ENCODE data around the gene TEX54.
A peak's percentile ranks its signal among the peaks of the same experiment; 100 is the strongest.
"Not testable (repeated sequence)": the region's sequence is repeated elsewhere in the genome, so short reads cannot be mapped to it uniquely, and the experiment has no call there.

TEX54 gene

DNA sequence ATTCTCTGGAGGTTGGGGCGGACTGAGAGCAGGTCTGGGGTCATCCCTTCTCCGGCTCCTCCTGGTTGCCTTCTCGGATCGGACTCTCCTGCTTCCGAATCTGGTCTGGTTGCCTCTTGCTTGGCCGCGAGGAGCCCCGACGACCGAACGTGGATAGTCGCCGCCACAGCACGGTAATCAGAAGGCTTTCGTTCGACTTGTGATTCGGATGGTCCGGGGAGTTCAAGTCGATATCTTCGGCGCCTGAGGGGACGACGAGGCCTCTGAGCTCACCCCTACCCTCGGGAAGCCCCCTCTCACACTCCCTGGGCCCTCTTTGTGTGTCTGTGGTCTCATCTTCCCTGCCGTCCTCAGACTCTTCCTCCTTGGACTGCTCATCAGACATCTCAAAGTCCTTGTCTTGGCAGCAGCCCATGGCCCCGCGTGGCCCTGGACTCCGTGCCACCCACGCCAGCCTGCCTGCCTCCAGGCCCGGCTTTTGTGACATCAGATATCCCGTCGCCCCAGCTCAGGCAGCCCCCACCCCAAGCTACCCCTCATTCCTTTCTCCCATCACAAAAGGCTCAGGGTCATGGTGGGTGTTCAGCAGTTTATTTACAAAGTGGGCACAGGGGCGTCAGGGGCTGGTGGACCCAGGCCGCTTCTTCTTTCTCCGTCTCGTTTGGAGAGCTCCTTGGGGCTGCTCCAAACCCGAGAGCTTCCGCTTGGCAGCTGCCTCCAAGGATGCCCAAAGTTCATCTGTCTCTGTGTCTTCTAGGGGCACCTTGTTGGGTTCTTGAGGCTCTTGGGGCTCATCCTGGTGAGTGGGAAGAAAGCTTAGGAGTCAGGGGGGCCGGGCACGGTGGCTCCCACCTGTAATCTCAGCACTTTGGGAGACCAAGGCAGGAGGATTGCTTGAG is at the start of gene TEX54:
TSS of gene TEX54 (minus strand) at position 506 of the 899 bp plus-strand sequence.
- DNase-seq (ENCODE audit: low read depth, low spot score): no peak

DNA sequence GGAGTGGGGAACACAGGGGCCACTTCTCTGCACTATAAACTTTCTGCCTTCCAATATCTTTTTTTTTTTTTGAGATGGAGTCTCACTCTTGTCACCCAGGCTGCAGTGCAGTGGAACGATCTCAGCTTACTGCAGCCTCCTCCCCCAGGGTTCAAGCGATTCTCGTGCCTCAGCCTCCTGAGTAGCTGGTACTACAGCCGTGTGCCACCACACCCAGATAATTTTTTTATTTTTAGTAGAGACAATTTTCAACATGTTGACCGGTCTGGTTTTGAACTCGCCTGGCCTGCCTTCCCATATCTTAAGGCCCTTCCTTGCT is 49.7 kb upstream of the TEX54 start:
- DNase-seq (ENCODE audit: low read depth, low spot score): no peak

DNA sequence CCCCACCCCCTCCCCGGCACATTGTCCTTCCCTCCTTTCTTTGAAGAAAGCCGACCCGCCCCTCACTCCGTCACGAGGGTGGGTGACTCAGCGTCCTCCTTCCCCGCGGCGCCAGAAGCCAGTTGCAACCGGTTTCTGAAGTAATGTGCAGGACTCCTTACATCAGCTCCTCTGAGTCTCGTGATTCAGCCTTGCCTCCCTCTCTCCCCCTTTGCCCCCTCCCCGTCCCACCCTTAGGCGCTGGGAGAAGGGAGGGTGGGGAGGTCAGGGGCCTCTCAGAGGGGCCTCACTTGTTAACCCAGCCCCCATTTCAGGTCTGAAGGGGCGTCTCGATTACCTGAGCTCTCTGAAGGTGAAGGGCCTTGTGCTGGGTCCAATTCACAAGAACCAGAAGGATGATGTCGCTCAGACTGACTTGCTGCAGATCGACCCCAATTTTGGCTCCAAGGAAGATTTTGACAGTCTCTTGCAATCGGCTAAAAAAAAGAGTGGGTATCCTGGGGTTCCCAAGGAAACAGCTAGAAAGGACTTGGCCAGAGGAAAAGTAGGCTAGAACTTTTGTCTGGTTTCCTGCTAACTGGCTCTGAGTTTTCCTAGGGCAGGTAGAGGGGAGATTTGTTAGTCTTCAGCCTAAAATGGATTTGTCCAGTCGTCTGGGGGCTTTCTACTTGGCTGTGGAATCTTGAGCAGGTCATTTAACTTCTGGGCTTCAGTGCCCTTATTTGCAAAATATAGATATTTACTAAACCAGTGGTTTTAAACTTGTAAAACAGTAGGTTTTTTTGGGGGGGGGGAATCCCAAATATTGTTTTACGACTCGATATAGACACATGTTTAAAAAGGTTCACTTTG is 49.2 kb upstream of the TEX54 start:
- peak; percentile 90 for DNase-seq (ENCODE audit: low read depth, low spot score)

DNA sequence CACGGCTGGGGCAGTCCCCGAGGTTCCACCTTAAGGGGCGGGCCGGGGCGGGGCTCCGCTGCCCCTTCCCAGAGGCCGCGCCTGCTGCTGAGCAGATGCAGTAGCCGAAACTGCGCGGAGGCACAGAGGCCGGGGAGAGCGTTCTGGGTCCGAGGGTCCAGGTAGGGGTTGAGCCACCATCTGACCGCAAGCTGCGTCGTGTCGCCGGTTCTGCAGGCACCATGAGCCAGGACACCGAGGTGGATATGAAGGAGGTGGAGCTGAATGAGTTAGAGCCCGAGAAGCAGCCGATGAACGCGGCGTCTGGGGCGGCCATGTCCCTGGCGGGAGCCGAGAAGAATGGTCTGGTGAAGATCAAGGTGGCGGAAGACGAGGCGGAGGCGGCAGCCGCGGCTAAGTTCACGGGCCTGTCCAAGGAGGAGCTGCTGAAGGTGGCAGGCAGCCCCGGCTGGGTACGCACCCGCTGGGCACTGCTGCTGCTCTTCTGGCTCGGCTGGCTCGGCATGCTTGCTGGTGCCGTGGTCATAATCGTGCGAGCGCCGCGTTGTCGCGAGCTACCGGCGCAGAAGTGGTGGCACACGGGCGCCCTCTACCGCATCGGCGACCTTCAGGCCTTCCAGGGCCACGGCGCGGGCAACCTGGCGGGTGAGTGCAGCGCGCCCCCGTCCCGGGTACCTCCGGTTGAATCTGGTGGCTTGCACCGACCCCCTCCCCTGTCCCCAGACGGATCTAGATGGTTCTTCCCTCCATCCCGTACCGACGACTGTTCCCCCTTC is 48.4 kb upstream of the TEX54 start, which contains the start of gene SLC3A2:
TSS of gene SLC3A2 (plus strand) at position 94 of the 776 bp plus-strand sequence. CDS start at position 222, 128 bp downstream.
- DNase-seq (ENCODE audit: low read depth, low spot score): peak; percentile 69

DNA sequence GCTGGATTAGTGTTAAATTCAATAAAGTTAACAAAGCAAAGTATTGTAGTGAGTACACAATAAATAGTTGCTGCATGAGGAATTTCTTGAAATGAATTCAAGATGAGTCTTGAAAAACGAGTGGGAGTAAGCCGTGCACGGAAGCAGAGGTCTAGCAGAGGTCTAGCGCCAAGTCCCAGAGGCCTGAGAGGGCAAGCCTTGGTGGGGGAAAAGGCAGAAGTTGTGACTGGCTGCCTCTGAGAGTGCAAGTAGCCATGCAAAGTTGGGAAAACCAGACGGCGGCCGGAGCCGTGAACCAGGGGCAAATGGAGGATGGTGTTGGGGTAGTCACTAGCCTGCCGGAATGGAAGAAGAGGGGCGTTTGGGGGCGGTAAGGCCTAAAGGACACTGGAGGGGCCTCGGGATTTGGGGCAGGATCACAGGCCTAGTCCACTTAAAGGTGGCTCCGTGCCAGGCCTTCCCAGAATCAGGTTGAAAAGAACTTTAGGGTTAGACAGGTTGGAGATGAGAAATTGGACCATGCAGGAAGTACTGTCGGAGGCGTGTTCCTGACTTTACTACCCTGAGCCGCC is 47.7 kb upstream of the TEX54 start:
- no peak for DNase-seq (ENCODE audit: low read depth, low spot score)

DNA sequence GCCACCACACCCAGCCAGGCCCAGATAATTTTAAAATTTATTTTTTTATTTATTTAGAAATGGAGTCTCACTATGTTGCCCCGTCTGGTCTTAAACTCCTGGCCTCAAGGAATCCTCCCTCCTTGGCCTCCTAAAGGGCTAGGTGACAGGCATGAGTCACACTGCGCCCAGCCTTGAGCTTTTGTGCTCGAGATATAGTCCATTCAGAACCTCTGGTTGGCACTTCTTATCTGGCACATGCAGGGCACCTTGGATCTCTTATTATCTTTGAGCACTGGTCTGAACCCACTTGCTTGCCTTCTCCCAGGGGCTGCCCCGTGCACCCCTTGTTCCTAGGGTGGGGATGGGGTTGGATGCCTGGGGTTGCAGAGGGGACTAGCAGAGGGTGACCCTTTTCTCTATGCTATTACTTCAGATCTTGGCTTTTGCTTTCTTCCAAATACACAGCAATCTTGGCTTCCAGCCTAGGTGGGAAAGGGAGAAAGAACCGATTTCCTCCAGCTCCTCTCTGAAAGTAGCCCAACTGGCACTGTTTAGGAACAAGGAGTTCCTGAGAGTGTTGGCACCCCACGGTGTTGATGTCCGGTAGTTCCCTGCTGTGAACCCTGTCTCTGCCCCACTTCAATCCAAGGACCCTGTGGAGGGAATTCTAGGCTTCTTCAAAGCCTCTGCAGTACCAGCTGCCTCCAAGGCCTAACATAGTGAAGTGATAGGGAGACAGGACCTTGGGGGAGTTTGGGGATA is 46.8 kb upstream of the TEX54 start:
- no peak for DNase-seq (ENCODE audit: low read depth, low spot score)

DNA sequence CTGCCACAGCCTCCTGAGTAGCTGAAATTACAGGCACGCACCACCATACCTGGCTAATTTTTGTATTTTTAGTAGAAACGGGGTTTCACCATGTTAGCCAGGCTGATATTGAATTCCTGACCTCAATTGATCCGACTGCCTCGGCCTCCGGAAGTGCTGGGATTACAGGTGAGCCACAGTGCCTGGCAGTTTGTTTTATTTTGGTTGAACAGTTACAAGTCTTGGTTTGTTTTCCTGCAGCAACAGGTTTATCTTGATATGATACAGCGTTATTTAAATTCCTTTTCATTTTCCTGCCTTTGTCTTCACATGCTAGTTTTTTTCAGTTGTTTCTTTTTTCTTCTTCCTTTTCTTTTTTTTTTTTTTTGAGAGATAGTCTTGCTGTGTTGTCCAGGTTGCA is 44.1 kb upstream of the TEX54 start:
- DNase-seq (ENCODE audit: low read depth, low spot score): no peak

DNA sequence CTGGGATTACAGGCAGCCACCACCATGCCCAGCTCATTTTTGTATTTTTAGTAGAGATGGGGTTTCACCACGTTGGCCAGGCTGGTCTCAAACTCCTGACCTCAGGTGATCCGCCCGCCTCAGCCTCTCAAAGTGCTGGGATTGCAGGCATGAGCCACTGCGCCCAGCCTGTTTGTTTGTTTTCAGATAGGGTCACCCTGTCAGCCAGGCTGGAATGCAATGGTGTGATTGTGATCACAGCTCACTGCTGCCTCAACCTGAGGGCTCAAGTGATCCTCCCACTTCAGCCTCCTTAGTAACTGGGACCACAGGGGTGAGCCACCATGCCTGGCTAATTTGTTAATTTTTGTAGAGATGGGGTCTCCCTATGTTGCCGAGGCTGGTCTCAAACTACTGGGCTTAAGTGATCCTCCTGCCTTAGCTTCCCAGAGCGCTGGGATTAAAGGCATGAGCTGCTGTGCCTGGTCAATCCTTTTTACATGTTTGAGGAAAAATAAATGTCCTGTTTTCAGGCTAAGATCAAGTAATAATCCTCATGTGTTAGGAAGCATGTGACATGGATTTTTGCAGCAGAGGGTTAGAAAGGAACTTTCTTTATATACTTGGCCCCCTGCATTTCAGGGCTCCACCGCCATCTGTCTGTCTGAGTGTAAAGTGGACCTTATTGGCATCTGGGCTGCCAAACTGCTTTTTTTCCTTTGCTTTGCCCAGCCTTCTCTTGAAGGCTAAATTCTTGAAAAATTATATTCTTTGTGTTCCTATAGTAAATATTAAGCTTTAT is 43.2 kb upstream of the TEX54 start:
- DNase-seq (ENCODE audit: low read depth, low spot score): no peak

DNA sequence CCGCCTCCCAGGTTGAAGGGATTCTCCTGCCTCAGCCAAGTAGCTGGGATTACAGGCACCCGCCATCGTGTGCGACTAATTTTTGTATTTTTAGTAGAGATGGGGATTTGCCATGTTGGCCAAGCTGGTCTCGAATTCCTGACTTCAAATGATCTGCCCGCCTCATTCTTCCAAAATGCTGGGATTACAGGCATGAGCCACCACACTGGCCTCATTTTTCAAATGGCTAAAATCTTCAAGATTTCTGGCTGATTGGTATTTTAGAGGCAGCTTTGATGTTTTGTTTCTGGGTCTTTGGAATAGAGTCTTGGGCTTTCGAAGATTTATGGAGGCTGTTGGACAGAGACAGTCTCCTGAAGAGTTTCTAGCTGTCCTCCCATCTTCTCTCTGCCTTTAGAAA is 42.2 kb upstream of the TEX54 start:
- DNase-seq (ENCODE audit: low read depth, low spot score): no peak

DNA sequence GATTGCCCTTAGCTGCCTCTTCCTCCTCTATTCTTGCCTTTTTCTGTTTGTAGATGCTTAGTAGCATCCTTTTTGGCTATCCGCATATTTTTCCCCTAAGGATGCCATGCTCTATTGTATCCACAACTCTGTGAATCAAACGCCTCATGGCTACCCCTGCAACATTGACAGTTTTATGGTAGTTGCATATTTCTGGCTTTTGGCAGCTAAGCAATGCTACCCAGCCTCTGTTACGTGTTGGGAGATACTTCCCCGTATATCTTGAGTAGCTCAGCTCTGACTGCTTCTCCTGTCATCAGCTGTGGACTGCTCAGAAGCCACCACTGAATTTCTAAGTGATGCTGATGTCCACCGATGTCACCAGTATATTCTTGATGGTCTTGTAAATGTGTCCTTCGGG is 33.0 kb upstream of the TEX54 start:
- DNase-seq (ENCODE audit: low read depth, low spot score): no peak

DNA sequence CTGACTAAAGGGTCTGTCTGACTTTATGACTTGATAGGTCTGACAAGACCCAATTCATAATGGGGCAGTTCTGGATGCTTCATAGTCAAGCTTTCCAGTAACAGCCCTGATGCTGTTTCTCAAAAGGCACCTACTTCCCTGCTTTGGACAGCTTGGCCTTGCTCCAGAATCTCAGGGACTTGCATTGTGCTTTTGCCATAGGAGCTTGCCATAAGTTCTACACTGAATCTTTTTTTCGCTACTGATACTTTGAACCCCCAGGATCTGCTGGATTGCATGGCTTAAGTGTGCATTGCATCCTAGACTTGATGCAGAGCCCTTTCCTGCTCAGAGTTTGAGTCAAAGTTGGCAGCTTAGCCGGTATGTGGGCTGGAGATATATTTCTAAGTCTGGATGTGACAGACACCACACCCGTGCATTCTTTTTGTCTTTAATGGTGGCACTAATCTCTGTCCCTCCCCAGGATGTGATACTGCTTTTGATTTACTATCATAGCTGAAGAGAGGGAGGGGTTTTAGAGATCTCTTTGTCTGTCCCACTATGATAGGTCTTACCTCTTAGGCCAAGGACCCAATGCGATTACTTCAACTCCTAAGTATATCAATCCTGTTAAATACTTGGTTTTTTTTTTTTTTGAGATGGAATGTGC is 31.2 kb upstream of the TEX54 start:
- DNase-seq (ENCODE audit: low read depth, low spot score): no peak

DNA sequence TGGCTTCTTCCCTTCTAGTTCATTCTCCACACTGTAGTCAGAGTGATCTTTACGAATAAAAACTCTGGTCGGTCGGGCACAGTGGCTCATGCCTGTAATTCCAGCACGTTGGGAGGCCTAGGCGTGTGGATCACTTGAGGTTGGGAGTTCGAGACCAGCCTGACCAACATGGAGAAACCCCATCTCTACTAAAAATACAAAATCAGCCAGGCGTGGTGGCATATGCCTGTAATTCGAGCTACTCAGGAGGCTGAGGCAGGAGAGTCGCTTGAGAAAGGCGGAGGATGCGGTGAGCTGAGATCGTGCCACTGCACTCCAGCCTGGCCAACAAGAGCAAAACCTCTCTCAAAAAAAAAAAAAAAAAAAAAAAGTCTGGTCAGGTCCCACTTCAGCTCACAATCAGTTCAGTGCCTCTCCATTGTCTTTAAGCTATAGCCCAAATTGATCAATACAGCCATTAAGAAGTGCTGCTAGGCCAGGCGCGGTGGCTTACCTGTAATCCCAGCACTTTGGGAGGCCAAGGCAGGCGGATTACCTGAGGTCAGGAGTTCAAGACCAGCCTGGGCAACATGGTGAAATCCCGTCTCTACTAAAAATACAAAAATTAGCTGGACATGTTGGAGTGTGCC is 29.0 kb upstream of the TEX54 start:
- not testable (repeated sequence) for DNase-seq (ENCODE audit: low read depth, low spot score)

DNA sequence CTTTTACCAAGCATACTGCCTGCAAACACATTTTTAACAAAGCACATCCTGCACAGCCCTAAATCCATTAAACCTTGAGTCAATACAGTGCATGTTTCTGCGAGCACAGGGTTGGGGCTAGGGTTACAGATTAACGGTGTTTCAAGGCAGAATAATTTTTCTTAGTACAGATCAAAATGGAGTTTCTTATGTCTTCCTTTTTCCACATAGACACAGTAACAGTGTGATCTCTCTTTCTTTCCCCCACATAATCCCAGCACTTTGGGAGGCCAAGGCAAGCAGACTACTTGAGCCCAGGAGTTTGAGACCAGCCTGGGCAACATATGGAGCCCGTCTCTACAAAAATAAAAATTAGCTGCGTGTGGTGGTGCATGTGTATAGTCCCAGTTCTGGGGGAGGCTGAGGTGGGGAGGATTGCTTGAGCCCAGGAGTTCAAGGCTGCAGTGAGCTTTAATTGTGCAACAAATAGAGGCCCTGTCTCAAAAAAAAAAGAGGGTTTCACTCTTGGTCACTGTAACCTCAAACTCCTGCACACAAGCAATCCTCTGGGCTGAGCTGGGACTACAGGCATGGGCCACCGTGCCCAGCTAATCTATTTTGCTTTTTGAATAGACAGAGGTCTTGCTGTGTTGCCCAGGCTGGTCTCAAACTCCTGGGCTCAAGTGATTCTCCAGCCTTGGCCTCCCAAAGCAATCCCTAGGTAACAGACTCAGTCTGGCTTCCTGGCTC is 28.4 kb upstream of the TEX54 start:
- DNase-seq (ENCODE audit: low read depth, low spot score): no peak

DNA sequence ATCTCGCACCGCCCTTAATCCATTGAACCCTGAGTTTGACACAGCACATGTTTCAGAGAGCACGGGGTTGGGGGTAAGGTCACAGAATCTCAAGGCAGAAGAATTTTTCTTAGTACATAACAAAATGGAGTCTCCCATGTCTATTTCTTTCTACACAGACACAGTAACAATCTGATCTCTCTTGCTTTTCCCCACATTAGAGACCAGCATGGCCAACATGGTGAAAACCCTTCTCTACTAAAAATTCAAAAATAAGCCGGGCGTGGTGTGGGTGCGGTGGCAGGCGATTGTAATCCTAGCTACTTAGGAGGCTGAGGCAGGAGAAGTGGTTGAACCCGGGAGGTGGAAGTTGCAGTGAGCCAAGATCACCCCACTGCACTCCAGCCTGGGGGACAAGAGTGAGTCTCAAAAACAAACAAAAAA is 26.7 kb upstream of the TEX54 start:
- DNase-seq (ENCODE audit: low read depth, low spot score): not testable (repeated sequence)

DNA sequence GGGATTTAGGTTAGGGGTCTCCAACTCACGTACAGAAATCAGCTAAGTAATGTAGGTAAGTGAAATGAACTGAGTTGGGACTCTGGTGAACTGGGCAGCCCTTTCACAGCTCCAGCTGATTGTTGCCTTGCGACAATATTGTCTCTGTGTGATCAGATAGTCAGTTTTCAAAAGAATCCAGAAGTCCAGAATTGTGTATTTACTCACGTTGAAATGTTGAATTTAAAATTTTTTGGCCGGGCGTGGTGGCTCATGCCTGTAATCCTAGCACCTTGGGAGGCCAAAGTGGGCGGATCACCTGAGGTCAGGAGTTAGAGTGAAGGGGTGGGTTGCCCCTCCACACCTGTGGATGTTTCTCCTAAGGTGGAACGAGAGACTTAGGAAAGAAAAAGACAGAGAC is 25.6 kb upstream of the TEX54 start:
- no peak for DNase-seq (ENCODE audit: low read depth, low spot score)

DNA sequence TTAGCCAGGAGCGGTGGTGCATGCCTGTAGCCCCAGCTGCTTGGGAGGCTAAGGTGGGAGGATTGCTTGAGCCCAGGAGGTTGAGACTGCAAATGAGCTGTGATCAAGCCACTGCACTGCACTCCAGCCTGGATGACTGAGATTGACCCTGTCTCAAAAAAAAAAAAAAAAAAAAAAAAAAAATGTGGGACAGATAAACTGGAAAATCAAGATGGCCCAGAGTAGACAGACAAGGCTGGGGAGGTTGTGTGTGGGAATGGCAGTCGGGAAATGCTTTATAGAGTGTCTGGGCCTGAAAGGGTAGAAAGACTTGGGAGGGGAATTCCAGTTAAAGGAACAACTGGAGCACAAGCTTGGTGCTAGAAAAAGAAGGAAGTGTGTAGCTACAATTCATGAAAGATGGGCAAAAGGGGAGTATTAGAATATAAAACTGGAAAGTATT is 24.9 kb upstream of the TEX54 start:
- DNase-seq (ENCODE audit: low read depth, low spot score): no peak

DNA sequence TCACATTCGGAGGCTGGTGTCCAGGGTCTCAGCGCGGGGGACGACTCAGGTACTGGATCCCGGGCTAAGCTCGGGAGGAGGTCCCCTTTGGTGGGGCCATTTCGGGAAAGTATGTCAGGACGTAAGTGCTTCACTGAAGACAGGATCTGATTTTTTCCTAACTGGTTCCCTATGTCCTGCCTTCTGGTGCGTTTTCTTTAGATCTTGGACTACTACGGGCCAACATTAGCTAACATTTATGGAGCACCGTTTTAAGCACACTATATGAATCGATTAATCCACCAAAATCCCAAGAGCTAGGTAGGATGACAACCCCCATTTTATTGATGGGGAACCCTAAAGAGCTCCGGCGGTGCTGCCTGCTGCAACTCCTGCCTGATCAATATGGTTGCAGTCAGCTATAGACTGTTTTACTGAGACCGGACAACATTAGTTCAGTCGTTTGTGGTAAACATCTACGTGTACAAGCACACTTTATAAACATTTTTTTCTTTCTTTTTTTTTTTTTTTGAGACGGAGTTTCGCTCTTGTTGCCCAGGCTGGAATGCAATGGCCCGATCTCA is 23.8 kb upstream of the TEX54 start:
- DNase-seq (ENCODE audit: low read depth, low spot score): no peak

Measured in activated naive CD8-positive, alpha-beta T cell treated with anti-CD3 and anti-CD28 coated beads, Interleukin-2, amount 50 U/mL, for 16 hours (primary cell).